ENCODE results near the gene PDE4D. TPM values are rescaled to one million over a fixed set of nuclear protein-coding genes. Genes with fewer than 3 reads are reported as not detected.

Gene PDE4D
- total RNA-seq, 1 donor from 2014 or later = 6.8 TPM

GRCh38 chr5:59533730-59534108 is 359.8 kb downstream of the PDE4D start:
- no peak for DNase-seq (ENCODE audit: low read depth)
- no peak for TF ChIP-seq CTCF (IDR thresholded peaks at IDR 0.05; ENCODE audit: insufficient read depth, low read length, severe bottlenecking)
- FAIRE-seq = no peak
- H3K4me3 ChIP-seq (ENCODE audit: low read depth, low read length) = no peak overlapping the region
- no peaks in the 10 kb centered on the region for H3K36me3 ChIP-seq (ENCODE audit: control insufficient read depth, insufficient read depth, low read length)
- H3K27me3 ChIP-seq (ENCODE audit: control insufficient read depth, insufficient read depth, low read length) = no peaks in the 10 kb centered on the region

- H3K27me3 ChIP-seq (ENCODE audit: control insufficient read depth, insufficient read depth, low read length) = no peaks in the 10 kb centered on the region
- no peaks in the 10 kb centered on the region for H3K36me3 ChIP-seq (ENCODE audit: control insufficient read depth, insufficient read depth, low read length)
- TF ChIP-seq CTCF (IDR thresholded peaks at IDR 0.05; ENCODE audit: insufficient read depth, low read length, severe bottlenecking) = no peak
- FAIRE-seq = no peak
- DNase-seq (ENCODE audit: low read depth) = no peak
- no peak overlapping the region for H3K4me3 ChIP-seq (ENCODE audit: low read depth, low read length)
Measured at GRCh38 chr5:59532979-59533729, 360.4 kb downstream of the PDE4D start.

GRCh38 chr5:59529239-59529638 is 364.3 kb downstream of the PDE4D start:
- H3K27me3 ChIP-seq (ENCODE audit: control insufficient read depth, insufficient read depth, low read length) = no peaks in the 10 kb centered on the region
- no peaks in the 10 kb centered on the region for H3K36me3 ChIP-seq (ENCODE audit: control insufficient read depth, insufficient read depth, low read length)
- H3K4me3 ChIP-seq (ENCODE audit: low read depth, low read length) = no peak overlapping the region
- no peak for TF ChIP-seq CTCF (IDR thresholded peaks at IDR 0.05; ENCODE audit: insufficient read depth, low read length, severe bottlenecking)
- DNase-seq (ENCODE audit: low read depth) (no peak), FAIRE-seq (no peak)

- Histone ChIP-seq H3K27me3 (ENCODE audit: control insufficient read depth, insufficient read depth, low read length) (no peaks in the 10 kb centered on the region), H3K4me3 (ENCODE audit: low read depth, low read length) (no peak overlapping the region), H3K36me3 (ENCODE audit: control insufficient read depth, insufficient read depth, low read length) (no peaks in the 10 kb centered on the region)
- FAIRE-seq = no peak
- no peak for TF ChIP-seq CTCF (IDR thresholded peaks at IDR 0.05; ENCODE audit: insufficient read depth, low read length, severe bottlenecking)
- no peak for DNase-seq (ENCODE audit: low read depth)
Measured at GRCh38 chr5:59528202-59528862, 365.2 kb downstream of the PDE4D start.

- DNase-seq (ENCODE audit: low read depth) (peak; percentile 33), FAIRE-seq (no peak)
- no peaks in the 10 kb centered on the region for H3K27me3 ChIP-seq (ENCODE audit: control insufficient read depth, insufficient read depth, low read length)
- H3K36me3 ChIP-seq (ENCODE audit: control insufficient read depth, insufficient read depth, low read length) = no peaks in the 10 kb centered on the region
- no peak overlapping the region for H3K4me3 ChIP-seq (ENCODE audit: low read depth, low read length)
- TF ChIP-seq CTCF (IDR thresholded peaks at IDR 0.05; ENCODE audit: insufficient read depth, low read length, severe bottlenecking) = no peak
Measured at GRCh38 chr5:59525957-59526356, 367.6 kb downstream of the PDE4D start.

All from bronchial epithelial cell (primary cell).